ENCODE results near the gene KRTAP1-1. TPM values are rescaled to one million over a fixed set of nuclear protein-coding genes. Genes with fewer than 3 reads are reported as not detected.
"Not testable (repeated sequence)": the region's sequence is repeated elsewhere in the genome, so short reads cannot be mapped to it uniquely, and the experiment has no call there.

Gene KRTAP1-1
- total and polyA plus RNA-seq, 8 donors: not detected

DNA sequence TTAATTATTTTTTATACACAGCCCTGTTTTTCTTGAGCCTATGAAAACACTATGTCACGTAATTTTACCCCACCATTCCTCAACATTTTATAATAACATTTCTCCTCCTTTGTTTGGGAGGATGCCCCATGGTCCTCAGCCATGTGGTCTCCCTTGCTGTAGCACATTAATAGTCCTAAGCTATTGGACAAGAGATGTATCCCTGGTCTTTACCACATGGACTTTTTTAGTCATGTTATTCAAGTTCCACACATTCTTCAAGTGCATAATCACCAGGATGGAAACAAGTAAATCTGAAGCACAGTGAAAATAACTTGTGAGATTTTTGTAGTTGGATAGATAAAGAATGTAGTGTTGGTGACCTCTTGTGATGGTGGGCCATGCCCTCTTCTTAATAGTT lies 20.7 kb upstream of the KRTAP1-1 start:
- intact Hi-C loops (cut with DNase I; ENCODE audit: low total_unique reads): no loop called here
- WGBS, 5 donors: 49 to 76% (median 66%) methylated on average over 1 of the region's 1 CpG
- Histone ChIP-seq H3K4me1 (no peaks in the 10 kb centered on the region), H3K36me3 (no peaks in the 10 kb centered on the region), H3K4me3 (no peak overlapping the region), H3K27me3 (peaks cover 0 to 31% (median 6%) of the 10 kb centered on the region in 3 donors), H3K9me3 (peaks cover 0 to 8% (median 2%) of the 10 kb centered on the region in 4 donors), H3K27ac (no peak overlapping the region)
- no peak for TF ChIP-seq CTCF (IDR thresholded peaks at IDR 0.05)
- no peak for TF ChIP-seq POLR2AphosphoS5 (IDR thresholded peaks at IDR 0.05)
- DNase-seq: no peak

- Histone ChIP-seq H3K4me3 (no peak within 1 kb of the TSS), H3K4me1 (no peaks in the 10 kb centered on the region), H3K36me3 (no peaks in the 10 kb centered on the region), H3K9me3 (peaks cover 0 to 8% (median 2%) of the 10 kb centered on the region in 4 donors), H3K27me3 (peaks cover 0 to 31% (median 6%) of the 10 kb centered on the region in 3 donors), H3K27ac (no peak within 1 kb of the TSS)
- no peak for TF ChIP-seq POLR2A (IDR thresholded peaks at IDR 0.05)
- TF ChIP-seq CTCF (IDR thresholded peaks at IDR 0.05): no peak
- no peak for TF ChIP-seq EP300 (IDR thresholded peaks at IDR 0.05)
- no peak for TF ChIP-seq POLR2AphosphoS5 (IDR thresholded peaks at IDR 0.05)
- intact Hi-C loops (cut with DNase I; ENCODE audit: low total_unique reads): no loop called here
- 64 to 77% (median 67%) methylated on average over 6 of the region's 6 CpGs for WGBS, 5 donors
- DNase-seq: no peak
Measured at GRCh38 chr17:41060052-41060604, 18.9 kb upstream of the KRTAP1-1 start, which contains the start of gene KRTAP2-3. TSS of gene KRTAP2-3 (minus strand) at chr17:41060114. CDS start at chr17:41060050, 64 bp downstream.

DNA sequence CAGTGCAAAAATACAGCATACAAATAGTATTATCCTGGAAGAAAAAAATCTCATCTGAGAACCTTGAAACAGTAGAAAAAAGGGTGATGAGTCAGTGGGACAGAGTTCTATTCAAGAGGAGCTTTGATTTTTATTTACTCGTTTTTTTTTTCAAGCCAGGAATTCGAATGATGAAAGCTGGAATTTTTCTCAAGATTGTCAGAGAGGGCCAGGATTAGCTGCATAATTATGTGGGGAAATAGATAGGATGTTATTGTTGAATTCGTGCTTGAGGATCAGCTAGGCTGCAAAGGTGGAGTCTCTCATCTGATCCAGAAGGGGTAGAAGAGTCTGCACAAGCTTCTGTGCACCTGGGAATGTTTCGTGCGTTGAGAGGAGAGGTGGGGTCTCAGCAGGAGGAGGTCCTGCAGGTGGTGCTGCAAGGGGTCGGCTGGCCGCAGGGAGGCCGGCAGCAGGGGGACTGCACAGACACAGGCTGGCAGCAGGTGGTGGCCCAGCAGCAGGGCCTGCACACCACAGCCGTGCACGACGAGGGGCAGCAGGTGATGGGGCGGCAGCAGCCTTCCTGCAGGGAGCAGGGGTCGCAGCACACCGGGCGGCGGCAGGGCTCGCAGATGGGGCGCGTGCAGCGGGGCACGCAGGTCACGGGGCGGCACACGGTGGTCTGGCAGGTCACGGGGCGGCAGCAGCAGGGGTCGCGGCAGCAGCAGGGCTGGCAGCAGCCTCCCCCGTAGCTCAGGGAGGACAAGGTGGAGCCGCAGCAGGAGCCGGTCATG lies 18.2 kb upstream of the KRTAP1-1 start:
- H3K9me3 ChIP-seq; DNase-seq; H3K4me3 ChIP-seq; H3K4me1 ChIP-seq; intact Hi-C loops (cut with DNase I; ENCODE audit: low total_unique reads); H3K27ac ChIP-seq; H3K36me3 ChIP-seq: not testable (repeated sequence)
- 29 to 32% (median 30%) methylated on average over 8 to 11 of the region's 31 CpGs for whole genome bisulfite sequencing, 5 donors
- H3K27me3 ChIP-seq: peaks cover 0 to 31% (median 6%) of the 10 kb centered on the region in 3 donors

DNA sequence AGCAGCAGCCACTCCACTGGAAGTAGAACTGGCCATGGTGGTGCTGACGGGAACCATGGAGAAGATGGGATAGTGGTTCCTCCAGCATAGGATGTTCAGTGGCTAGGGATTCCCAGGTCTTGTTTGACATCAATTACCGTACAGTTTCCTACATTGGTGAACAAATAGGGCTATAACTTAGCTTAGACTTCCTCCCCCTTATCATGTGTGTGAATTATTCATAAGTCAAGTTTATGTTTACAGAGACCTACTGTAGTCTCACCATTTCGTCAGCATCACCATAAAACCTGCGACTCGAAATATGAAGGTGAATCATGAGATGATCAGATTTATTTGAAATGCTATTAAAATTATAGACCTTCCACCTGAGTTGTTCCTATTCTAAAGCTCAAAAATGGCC lies 17.5 kb upstream of the KRTAP1-1 start:
- intact Hi-C loops (cut with DNase I; ENCODE audit: low total_unique reads): no loop called here
- peaks cover 0 to 36% (median 6%) of the 10 kb centered on the region in 3 donors for H3K27me3 ChIP-seq
- no peaks in the 10 kb centered on the region for H3K36me3 ChIP-seq
- H3K9me3 ChIP-seq: peaks cover 0 to 8% (median 2%) of the 10 kb centered on the region in 4 donors
- H3K4me3 ChIP-seq: no peak overlapping the region
- H3K4me1 ChIP-seq: no peaks in the 10 kb centered on the region
- no peak overlapping the region for H3K27ac ChIP-seq
- WGBS, 5 donors: 88 to 94% (median 90%) methylated on average over 5 of the region's 5 CpGs
- TF ChIP-seq POLR2A (IDR thresholded peaks at IDR 0.05) (no peak), POLR2AphosphoS5 (IDR thresholded peaks at IDR 0.05) (no peak), CTCF (IDR thresholded peaks at IDR 0.05) (no peak), EP300 (IDR thresholded peaks at IDR 0.05) (no peak)
- DNase-seq: no peak

DNA sequence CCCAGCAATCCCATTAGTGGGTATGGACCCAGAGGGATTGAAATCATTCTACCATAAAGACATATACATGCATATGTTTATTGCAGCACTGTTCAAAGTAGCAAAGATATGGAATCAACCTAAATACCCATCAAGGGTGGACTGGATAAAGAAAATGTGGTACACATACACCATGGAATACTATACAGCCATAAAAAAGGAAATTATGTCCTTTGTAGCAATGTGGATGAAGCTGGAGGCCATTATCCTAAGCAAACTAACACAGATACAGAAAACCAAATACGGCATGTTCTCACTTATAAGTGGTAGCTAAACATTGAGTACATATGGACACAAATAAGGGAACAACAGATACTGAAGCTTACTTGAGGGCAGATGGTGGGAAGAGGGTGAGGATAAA lies 16.3 kb upstream of the KRTAP1-1 start:
- Histone ChIP-seq H3K27me3 (peaks cover 0 to 36% (median 6%) of the 10 kb centered on the region in 3 donors), H3K36me3 (no peaks in the 10 kb centered on the region), H3K9me3 (peaks cover 0 to 8% (median 4%) of the 10 kb centered on the region in 4 donors), H3K4me1 (no peaks in the 10 kb centered on the region), H3K4me3 (no peak overlapping the region), H3K27ac (no peak overlapping the region)
- WGBS, 5 donors: 79 to 100% (median 98%) methylated on average over 1 of the region's 1 CpG
- intact Hi-C loops (cut with DNase I; ENCODE audit: low total_unique reads): no loop called here
- TF ChIP-seq POLR2A (IDR thresholded peaks at IDR 0.05) (no peak), POLR2AphosphoS5 (IDR thresholded peaks at IDR 0.05) (no peak), EP300 (IDR thresholded peaks at IDR 0.05) (no peak), CTCF (IDR thresholded peaks at IDR 0.05) (no peak)
- DNase-seq: no peak

DNA sequence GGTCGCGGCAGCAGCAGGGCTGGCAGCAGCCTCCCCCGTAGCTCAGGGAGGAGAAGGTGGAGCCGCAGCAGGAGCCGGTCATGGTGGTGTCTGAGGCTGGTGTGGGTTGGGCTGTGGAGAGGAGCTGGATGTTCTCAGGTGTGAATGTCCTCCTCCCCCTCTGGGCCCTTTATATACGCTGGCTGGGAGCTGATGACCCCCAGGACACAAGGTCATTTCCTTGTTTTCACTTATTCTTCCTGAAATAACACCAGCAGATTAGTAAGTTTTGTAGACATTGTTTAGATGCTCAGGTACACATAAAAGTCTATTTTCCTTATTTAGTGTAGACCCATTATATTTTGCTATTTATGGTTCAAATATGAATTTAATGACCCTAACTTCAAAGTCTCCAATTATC lies 13.9 kb upstream of the KRTAP1-1 start, which contains the start of gene KRTAP2-2:
TSS of gene KRTAP2-2 (minus strand) at position 101 of the 400 bp plus-strand sequence. CDS start at position 82, 19 bp downstream.
- H3K9me3 ChIP-seq; intact Hi-C loops (cut with DNase I; ENCODE audit: low total_unique reads); H3K4me1 ChIP-seq; H3K4me3 ChIP-seq; H3K36me3 ChIP-seq; H3K27ac ChIP-seq; DNase-seq: not testable (repeated sequence)
- WGBS, 5 donors: 27 to 52% (median 44%) methylated on average over 1 of the region's 6 CpGs
- H3K27me3 ChIP-seq: peaks cover 0 to 34% (median 6%) of the 10 kb centered on the region in 3 donors

DNA sequence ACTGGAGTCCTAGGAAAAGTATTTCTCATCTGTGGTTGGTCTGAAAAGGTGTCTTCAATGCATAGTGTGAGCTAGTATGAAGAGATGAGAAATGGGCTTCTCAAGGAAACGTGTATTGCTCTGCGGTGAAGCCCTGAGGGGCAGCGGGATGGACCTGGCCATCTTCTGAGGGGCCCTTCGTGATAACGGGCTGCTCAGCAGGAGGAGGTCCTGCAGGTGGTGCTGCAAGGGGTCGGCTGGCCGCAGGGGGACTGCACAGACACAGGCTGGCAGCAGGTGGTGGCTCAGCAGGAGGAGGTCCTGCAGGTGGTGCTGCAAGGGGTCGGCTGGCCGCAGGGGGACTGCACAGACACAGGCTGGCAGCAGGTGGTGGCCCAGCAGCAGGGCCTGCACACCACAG lies 13.3 kb upstream of the KRTAP1-1 start:
- H3K4me1 ChIP-seq; H3K4me3 ChIP-seq; H3K9me3 ChIP-seq; DNase-seq; H3K27ac ChIP-seq; intact Hi-C loops (cut with DNase I; ENCODE audit: low total_unique reads); H3K36me3 ChIP-seq: not testable (repeated sequence)
- 72 to 79% (median 72%) methylated on average over 7 to 9 of the region's 9 CpGs for WGBS, 5 donors
- H3K27me3 ChIP-seq: peaks cover 0 to 32% (median 6%) of the 10 kb centered on the region in 3 donors
